IPS-18a (cell line): ENCODE data around the gene TCFL5.

Experiments
- H3K27ac ChIP-seq: one replicate; pipeline ENCODE4 v1.5.1; 2013; ENCODE audit warnings: low read length
- H3K27me3 ChIP-seq: one replicate; pipeline ENCODE4 v1.6.1; 2013; ENCODE audit warnings: mild to moderate bottlenecking, low read length; ENCODE audit not compliant: control insufficient read depth, insufficient read depth
- H3K36me3 ChIP-seq: one replicate; pipeline ENCODE4 v1.6.1; 2013; ENCODE audit warnings: low read depth, low read length; ENCODE audit not compliant: control insufficient read depth
- H3K4me1 ChIP-seq: one replicate; pipeline ENCODE4 v1.6.1; 2013; ENCODE audit warnings: low read depth, low read length; ENCODE audit not compliant: control insufficient read depth
- H3K4me3 ChIP-seq: one replicate; pipeline ENCODE4 v1.5.1; 2013; ENCODE audit warnings: low read length
- H3K9ac ChIP-seq: one replicate; pipeline ENCODE4 v1.6.1; 2013; ENCODE audit warnings: mild to moderate bottlenecking, low read length, moderate library complexity
- H3K9me3 ChIP-seq: one replicate; pipeline ENCODE4 v1.6.1; 2013; ENCODE audit warnings: low read depth, low read length; ENCODE audit not compliant: control insufficient read depth

TCFL5 gene

DNA sequence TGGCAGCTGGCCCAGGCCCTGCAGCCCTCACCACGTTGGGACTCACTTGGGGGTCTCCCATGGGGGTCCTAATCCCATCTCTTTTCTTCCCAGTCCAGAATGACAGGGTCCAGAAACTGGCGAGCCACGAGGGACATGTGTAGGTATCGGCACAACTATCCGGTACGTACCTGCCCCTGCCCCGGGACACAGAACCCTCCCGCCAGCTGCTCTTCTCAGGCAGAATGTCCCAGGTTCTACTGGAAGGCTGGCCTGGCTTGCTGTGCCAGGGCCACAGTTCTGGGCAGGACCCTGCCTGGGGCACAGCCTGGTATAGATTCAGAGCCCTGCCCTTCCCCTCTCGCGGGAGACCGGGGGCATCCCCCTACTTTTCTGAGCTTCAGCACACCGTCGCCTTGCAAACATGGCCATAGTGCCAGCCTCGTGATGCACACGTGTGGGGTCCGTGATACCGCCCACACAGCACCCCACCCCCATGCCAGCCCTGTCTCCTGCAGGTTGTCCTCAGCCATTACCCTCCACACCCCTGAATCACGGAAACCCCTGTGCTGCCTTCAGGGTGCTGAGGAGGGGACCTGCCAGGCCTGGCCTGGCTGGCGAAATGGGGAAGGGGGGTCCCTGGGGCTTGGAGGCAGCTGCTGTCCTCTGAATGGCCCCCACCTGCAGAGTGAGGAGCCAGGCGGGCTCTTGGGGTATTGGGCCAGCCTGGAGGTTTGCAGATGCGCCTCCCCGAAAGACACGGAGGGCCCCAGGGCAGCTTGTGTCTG, 54.0 kb downstream of the TCFL5 start:
- Histone ChIP-seq H3K9me3 (no peaks in the 10 kb centered on the region), H3K4me1 (no peaks in the 10 kb centered on the region), H3K27ac (no peak overlapping the region), H3K36me3 (peaks cover 12% of the 10 kb centered on the region), H3K9ac (no peak overlapping the region), H3K4me3 (no peak overlapping the region), H3K27me3 (peaks cover 8% of the 10 kb centered on the region)

DNA sequence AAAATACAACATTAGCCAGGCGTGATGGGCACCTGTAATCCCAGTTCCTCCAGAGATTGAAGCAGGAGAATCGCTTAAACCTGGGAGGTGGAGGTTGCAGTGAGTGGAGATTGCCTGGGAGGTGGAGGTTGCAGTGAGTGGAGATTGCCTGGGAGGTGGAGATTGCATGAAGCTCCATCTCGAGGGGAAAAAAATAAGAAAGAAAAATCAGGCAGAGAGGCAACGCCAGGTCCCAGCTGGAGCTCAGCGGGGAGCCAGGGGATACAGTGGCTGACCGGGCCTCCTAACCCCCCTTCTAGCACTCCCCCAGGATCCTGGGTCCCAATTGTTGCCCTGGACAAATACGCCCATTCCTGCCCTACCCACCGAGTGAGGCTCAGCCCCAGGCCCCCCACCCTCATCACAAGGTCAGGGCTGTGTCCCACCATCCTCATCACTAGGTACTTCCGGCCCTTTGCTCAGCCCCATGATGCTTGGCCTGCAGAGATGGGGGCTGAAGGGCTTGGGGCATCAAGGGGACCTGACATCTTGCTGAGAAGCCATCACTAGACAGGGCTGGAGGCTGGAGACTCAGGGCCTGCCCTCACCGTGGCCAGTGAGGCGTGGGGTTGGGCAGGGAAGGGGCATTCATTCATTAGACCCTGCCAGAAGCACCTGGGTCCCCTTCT, 55.1 kb downstream of the TCFL5 start:
- Histone ChIP-seq H3K36me3 (peaks cover 7% of the 10 kb centered on the region), H3K9ac (no peak overlapping the region), H3K4me1 (no peaks in the 10 kb centered on the region), H3K9me3 (no peaks in the 10 kb centered on the region), H3K4me3 (no peak overlapping the region), H3K27me3 (peaks cover 8% of the 10 kb centered on the region), H3K27ac (no peak overlapping the region)

DNA sequence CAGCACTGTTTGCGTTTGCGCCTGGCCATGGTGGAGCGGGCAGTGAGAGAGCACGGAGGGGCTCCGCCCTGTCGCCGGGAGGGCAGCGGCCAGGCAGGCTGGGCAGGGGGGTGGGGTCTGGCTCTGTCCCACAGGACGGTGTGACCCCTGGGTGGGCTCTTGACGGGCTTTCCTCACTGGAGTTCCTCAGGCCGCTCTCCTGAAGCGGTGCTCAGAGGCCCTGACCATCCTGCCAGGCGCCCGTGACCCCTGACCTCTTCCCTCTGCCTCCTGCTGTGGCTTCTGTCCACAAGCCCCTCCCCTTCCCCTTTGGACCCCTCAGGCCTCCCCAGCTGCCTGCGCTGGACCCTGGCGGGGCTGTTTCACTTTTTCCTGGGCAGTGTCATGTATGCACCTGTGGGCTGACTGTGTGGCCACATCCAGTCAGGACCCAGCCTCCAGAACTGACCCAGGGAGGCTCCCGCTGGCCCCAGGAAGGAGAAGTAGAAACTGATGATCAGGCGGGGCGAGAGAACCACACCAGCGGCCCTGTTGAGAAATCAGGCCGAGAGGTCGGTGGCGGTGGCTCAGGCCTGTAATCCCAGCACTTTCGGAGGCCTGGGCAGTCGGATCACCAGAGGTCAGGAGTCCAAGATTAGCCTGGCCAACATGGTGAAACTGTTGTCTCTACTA, 55.8 kb downstream of the TCFL5 start:
- H3K4me3 ChIP-seq: peak overlapping the region; percentile 66
- H3K27me3 ChIP-seq: peaks cover 8% of the 10 kb centered on the region
- no peak overlapping the region for H3K9ac ChIP-seq
- H3K9me3 ChIP-seq: no peaks in the 10 kb centered on the region
- no peak overlapping the region for H3K27ac ChIP-seq
- H3K36me3 ChIP-seq: peaks cover 9% of the 10 kb centered on the region
- no peaks in the 10 kb centered on the region for H3K4me1 ChIP-seq

DNA sequence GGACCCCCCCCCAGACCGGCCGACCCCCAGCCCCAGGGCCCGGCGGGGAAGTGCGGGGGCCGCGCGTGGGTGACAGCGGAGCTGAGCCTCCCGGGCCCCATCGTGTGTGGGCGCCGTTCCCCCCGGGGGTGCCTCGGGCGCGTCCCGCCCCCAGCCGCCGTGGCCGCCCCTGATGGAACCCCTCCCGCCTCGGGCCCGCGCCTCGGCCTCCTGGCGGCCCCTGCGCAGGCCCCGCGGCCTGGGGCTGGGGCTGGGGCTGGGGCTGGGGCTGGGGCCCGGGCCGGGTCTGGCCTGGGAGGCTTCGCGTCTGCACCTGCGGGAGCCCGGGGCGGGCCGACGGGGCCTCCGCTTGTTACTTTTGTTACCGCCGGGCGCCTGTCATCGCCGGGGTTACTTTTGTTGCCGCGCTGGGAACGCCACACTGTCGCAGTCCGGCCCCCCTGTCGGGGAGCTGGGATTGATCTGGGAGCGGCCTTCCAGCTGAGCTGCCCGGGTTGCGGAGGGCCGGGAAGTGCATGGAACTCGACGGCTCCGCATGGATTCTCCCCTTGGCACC, 56.4 kb downstream of the TCFL5 start:
- Histone ChIP-seq H3K4me1 (no peaks in the 10 kb centered on the region), H3K9me3 (no peaks in the 10 kb centered on the region), H3K4me3 (peak overlapping the region; percentile 66), H3K9ac (no peak overlapping the region), H3K27ac (no peak overlapping the region), H3K27me3 (peaks cover 8% of the 10 kb centered on the region), H3K36me3 (peaks cover 15% of the 10 kb centered on the region)

DNA sequence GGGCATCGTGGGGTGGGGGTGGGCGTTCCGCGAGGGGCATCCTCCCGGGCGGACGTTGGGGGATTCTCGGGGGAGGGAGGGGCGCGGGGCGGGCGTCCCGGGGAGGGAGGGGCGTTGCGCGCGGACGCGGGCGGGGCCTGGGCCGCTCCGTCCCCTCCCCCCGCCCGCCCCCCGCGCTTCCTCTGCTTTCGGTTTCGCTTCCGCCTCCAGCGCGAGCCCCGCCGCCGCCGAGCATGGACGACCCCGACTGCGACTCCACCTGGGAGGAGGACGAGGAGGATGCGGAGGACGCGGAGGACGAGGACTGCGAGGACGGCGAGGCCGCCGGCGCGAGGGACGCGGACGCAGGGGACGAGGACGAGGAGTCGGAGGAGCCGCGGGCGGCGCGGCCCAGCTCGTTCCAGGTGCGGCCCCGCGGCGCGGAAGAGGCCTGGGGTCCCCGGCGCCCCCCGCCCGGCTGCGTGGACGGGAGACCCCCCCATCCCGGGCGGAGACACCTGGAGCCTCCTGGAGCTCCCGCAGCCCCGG, 56.9 kb downstream of the TCFL5 start, which contains the start of gene OGFR:
Gene OGFR (plus strand): TSS at position 209 of the 528 bp plus-strand sequence. CDS start 25 bp downstream, at position 234.
- H3K9ac ChIP-seq: no peak within 1 kb of the TSS
- H3K4me3 ChIP-seq: peak within 1 kb of the TSS; percentile 66
- peaks cover 8% of the 10 kb centered on the region for H3K27me3 ChIP-seq
- H3K4me1 ChIP-seq: no peaks in the 10 kb centered on the region
- H3K27ac ChIP-seq: no peak within 1 kb of the TSS
- H3K9me3 ChIP-seq: no peaks in the 10 kb centered on the region
- peaks cover 18% of the 10 kb centered on the region for H3K36me3 ChIP-seq

DNA sequence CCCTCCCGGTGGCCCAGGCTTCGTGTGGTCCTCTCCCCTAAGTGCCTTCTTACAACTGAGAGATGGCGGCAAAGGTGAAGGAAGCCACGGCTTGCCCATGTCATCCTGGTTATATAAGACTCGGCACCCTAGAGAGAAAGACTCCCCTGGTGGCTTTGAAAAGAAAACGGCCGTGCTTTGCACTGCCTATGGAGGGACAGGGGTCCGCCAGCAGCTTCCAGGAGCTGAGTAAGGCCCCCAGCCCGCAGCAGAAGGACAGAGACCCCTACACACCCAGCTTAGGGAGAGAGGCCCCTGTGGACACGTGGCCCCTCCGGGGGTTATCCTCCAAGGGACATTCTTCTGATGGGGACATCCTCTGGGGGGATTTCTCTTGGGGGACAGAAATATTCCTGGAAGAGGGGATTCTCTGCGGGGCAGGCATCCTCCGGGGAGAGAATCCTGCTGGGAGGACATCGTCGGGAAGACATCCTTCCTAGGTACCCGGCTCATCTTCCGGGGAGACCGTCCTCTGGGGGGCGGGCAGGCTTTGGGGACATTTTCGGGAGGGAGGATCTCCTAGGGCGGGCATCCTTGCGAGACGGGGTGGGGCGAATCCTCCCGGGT, 57.5 kb downstream of the TCFL5 start:
- Histone ChIP-seq H3K9me3 (no peaks in the 10 kb centered on the region), H3K36me3 (peaks cover 18% of the 10 kb centered on the region), H3K4me3 (peak overlapping the region; percentile 42), H3K27me3 (peaks cover 8% of the 10 kb centered on the region), H3K9ac (no peak overlapping the region), H3K4me1 (no peaks in the 10 kb centered on the region), H3K27ac (no peak overlapping the region)

DNA sequence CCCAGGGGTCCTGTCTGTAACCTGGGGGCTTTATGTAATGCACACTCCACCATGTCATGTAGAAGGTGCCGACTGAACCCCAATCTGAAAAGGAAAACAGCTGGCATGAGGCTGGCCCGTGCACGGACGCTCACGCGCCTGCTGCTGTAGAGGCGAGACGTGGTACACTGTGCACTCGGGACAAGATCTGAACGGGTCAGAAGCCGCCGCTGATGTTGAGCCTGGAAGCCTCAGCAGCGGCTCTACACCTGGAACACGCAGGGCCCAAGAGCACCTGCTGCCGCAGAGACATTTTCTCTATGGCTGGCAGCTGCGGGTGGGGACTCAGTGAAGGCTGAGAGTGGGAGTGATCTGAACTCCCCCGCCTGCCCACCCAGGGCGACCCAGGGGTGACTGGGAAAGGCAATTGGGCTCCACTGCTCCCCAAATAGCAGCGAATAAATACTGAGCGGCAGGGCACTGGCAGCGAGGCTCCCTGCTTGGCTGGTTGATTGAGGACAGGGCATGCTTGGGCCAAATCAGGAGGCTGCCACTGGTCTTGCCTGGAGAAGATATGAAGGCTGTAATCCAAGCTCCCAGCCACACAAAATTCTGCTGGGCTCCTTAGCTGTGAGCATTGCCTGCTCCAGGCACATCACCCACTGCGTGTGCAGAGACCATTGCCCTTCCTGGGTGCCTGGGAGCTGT, 59.5 kb downstream of the TCFL5 start:
- Histone ChIP-seq H3K27me3 (peaks cover 8% of the 10 kb centered on the region), H3K27ac (no peak overlapping the region), H3K9me3 (no peaks in the 10 kb centered on the region), H3K4me3 (no peak overlapping the region), H3K9ac (no peak overlapping the region), H3K4me1 (no peaks in the 10 kb centered on the region), H3K36me3 (peaks cover 26% of the 10 kb centered on the region)

DNA sequence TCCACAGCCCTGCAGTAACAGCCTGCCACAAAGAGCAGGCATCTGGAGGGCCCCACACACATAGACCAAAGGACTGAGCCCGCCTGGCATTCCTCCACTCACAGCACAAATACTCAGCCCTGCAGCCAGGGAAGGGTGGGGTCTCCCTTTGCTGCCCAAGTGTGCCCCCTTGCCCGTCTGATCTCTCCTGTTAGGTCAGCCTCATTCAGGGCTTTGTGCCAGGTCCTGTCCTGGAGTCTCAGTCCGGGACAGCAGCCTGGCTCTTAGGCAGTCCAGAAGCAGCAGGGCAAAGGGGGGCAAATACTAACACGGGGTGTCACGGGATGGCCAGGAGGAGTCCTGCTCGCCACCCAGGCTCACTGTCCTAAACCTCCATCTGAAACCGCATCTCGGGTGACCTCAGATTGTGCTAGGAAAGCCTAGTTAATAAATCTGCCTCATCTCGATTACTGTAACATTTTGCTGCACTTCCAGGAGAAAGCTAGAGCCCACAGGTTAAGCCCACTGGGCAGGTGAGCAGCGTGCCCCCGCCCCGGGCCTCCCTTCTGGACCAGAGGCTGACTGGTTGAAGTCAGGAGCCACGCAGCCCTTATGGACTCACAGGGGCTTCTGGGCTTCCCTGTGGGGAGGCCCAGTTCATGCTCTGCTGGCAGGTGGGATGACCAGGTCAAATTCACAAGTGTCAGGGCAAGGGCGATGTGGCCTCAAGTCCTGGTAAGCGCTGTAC, 60.2 kb downstream of the TCFL5 start:
- Histone ChIP-seq H3K27ac (no peak overlapping the region), H3K4me3 (no peak overlapping the region), H3K9ac (no peak overlapping the region), H3K4me1 (no peaks in the 10 kb centered on the region), H3K36me3 (peaks cover 26% of the 10 kb centered on the region), H3K9me3 (no peaks in the 10 kb centered on the region), H3K27me3 (peaks cover 8% of the 10 kb centered on the region)

DNA sequence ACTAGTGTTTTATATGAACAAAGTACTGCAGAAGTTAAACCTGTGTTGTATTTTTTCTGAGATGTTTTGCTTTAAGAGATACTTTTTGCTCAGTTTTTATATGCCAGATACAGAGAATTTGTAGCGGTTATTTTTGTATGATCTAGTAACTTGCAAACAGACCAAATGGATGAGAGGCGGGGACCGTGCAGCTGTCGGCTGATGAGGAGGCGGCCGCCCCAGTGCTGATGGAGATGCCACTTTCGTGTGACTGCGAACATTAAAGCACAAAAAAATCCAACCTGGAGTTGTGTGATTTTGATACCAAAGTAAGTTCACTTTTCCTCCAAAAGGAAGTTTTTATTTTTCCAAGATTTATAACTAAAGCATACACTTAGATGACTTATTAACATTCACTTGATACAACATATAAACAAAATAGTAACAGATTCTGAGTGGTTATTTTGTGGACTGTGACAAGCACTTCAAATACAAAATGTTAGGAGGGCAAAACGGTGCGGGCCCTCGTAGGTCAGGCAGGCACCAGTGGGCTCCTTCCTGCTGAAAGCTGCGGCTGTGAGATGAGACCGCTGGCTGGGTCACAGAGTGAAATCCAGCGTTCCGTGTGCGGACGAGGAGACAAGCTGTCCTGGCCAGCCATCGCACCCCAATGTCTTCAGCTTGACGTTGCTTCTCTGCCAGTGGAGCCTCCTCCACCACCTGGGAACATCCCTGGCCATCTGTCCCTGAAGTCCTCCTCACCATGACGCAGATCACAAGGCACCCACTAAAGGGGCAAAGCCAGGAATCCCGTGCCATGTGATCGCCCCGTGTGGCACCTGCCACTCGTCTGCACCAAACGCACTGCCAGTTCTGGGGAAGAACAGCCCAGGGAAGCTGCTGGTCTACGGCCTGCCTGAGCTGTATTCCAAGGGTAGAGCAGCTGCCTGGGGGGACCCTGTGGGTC, 61.0 kb downstream of the TCFL5 start:
- Histone ChIP-seq H3K9me3 (no peaks in the 10 kb centered on the region), H3K27ac (no peak overlapping the region), H3K4me1 (no peaks in the 10 kb centered on the region), H3K27me3 (peaks cover 15% of the 10 kb centered on the region), H3K4me3 (no peak overlapping the region), H3K36me3 (peaks cover 26% of the 10 kb centered on the region), H3K9ac (no peak overlapping the region)
